Measurements from ENCODE around the gene PCDHGB3. TPM values are rescaled to one million over a fixed set of nuclear protein-coding genes. Genes with fewer than 3 reads are reported as not detected.
A peak's percentile ranks its signal among the peaks of the same experiment; 100 is the strongest.

PCDHGB3 gene
- polyA plus RNA-seq, 1 of the 3 experiments (the other 2 are of a cell fraction), result 0.53 TPM

- whole genome bisulfite sequencing (ENCODE audit: low lambda C conversion rate), result 89% methylated on average over 38 of the region's 38 CpGs
- Histone ChIP-seq H2AFZ (ENCODE audit: low read depth) (no peak within 1 kb of the TSS), H3K79me2 (ENCODE audit: insufficient read depth) (no peaks in the 10 kb centered on the region; the same call in 1 of the 2 replicates), H3K4me2 (no peak within 1 kb of the TSS), H3K9me2 (no peaks in the 10 kb centered on the region), H3K27me3 (ENCODE audit: insufficient read depth) (no peaks in the 10 kb centered on the region), H3K36me3 (replicated peaks in 1 of 2; ENCODE audit: control insufficient read depth in 1 of 2, insufficient read depth in 2 of 2, low read length in 1 of 2) (peaks cover 0 to 15% of the 10 kb centered on the region in 2 experiments), H3K9me3 (peaks cover 7% of the 10 kb centered on the region; the same call in 1 of the 2 replicates), H3K27ac (ENCODE audit: low read depth in 2 of 2, low read length in 1 of 2) (no peak within 1 kb of the TSS), H4K20me1 (ENCODE audit: insufficient read depth) (no peaks in the 10 kb centered on the region), H3K9ac (no peak within 1 kb of the TSS), H3K4me3 (ENCODE audit: low read depth in 2 of 2, low read length in 1 of 2) (no peak within 1 kb of the TSS; a peak in 1 of 4 replicates), H3K4me1 (ENCODE audit: control insufficient read depth in 1 of 2, insufficient read depth in 2 of 2, low read depth in 1 of 2, low read length in 1 of 2) (no peaks in the 10 kb centered on the region), H3F3A (replicated peaks; ENCODE audit: insufficient read depth) (no peaks in the 10 kb centered on the region)
- ChIA-PET POLR2A (no interaction called here), CTCF (interaction anchor here (1.8 kb wide), 1 partner anchor 24 kb away, joined by 4 read pairs; the partner anchor contains the start of gene PCDHGB7)
- DNase-seq, result no peak
- peak; percentile 13; the same call in 1 of the 2 replicates for TF ChIP-seq CTCF (IDR thresholded peaks at IDR 0.05)
- no peak for TF ChIP-seq MXI1 (IDR thresholded peaks at IDR 0.05; ENCODE audit: low read depth, low read length)
- no peak for TF ChIP-seq RCOR1 (IDR thresholded peaks at IDR 0.05; ENCODE audit: low read length)
- no peak for TF ChIP-seq POLR2AphosphoS5 (IDR thresholded peaks at IDR 0.05; ENCODE audit: low read depth, low read length)
- TF ChIP-seq RXRA (IDR thresholded peaks at IDR 0.05; ENCODE audit: borderline replicate concordance, low read depth), result no peak
- TF ChIP-seq FOSL2 (IDR thresholded peaks at IDR 0.05; ENCODE audit: borderline replicate concordance, low read depth), result no peak
Measured at GRCh38 chr5:141392429-141393198, 22.6 kb downstream of the PCDHGB3 start, which contains the start of gene PCDHGA8. TSS of gene PCDHGA8 (plus strand) at chr5:141392633. CDS start at chr5:141392814, 181 bp downstream.

- H3K27me3 ChIP-seq (ENCODE audit: insufficient read depth), result no peaks in the 10 kb centered on the region
- H3K9ac ChIP-seq, result no peak overlapping the region
- no peaks in the 10 kb centered on the region; the same call in 1 of the 2 replicates for H3K79me2 ChIP-seq (ENCODE audit: insufficient read depth)
- H3K9me3 ChIP-seq, result peaks cover 7% of the 10 kb centered on the region; the same call in 1 of the 2 replicates
- CTCF ChIA-PET, result no interaction called here
- no peaks in the 10 kb centered on the region for H4K20me1 ChIP-seq (ENCODE audit: insufficient read depth)
- H3K4me3 ChIP-seq (ENCODE audit: low read depth in 2 of 2, low read length in 1 of 2), result no peak overlapping the region; a peak in 1 of 4 replicates
- 64% methylated on average over 21 of the region's 21 CpGs for WGBS (ENCODE audit: low lambda C conversion rate)
- no peaks in the 10 kb centered on the region for H3F3A ChIP-seq (replicated peaks; ENCODE audit: insufficient read depth)
- H3K4me2 ChIP-seq, result no peak overlapping the region
- no peak for DNase-seq
- no peak overlapping the region for H3K27ac ChIP-seq (ENCODE audit: low read depth in 2 of 2, low read length in 1 of 2)
- H3K36me3 ChIP-seq (replicated peaks in 1 of 2; ENCODE audit: control insufficient read depth in 1 of 2, insufficient read depth in 2 of 2, low read length in 1 of 2), result peaks cover 0 to 15% of the 10 kb centered on the region in 2 experiments
- no peaks in the 10 kb centered on the region for H3K9me2 ChIP-seq
- POLR2A ChIA-PET, result no interaction called here
- H2AFZ ChIP-seq (ENCODE audit: low read depth), result no peak overlapping the region
- no peaks in the 10 kb centered on the region for H3K4me1 ChIP-seq (ENCODE audit: control insufficient read depth in 1 of 2, insufficient read depth in 2 of 2, low read depth in 1 of 2, low read length in 1 of 2)
- no peak for TF ChIP-seq RCOR1 (IDR thresholded peaks at IDR 0.05; ENCODE audit: low read length)
- no peak for TF ChIP-seq TAF1 (IDR thresholded peaks at IDR 0.05; ENCODE audit: borderline replicate concordance, low read depth, low read length)
- TF ChIP-seq EP300 (IDR thresholded peaks at IDR 0.05; ENCODE audit: borderline replicate concordance in 1 of 2, low read depth in 1 of 2, low read length in 1 of 2), result no peak
- no peak for TF ChIP-seq SIN3A (IDR thresholded peaks at IDR 0.05; ENCODE audit: borderline replicate concordance, low read depth, low read length)
- TF ChIP-seq MXI1 (IDR thresholded peaks at IDR 0.05; ENCODE audit: low read depth, low read length), result no peak
- TF ChIP-seq USF1 (IDR thresholded peaks at IDR 0.05; ENCODE audit: borderline replicate concordance, low read depth), result no peak
- TF ChIP-seq GABPA (IDR thresholded peaks at IDR 0.05; ENCODE audit: low read depth), result no peak
- no peak for TF ChIP-seq REST (IDR thresholded peaks at IDR 0.05; ENCODE audit: low read depth, low read length)
- TF ChIP-seq RXRA (IDR thresholded peaks at IDR 0.05; ENCODE audit: borderline replicate concordance, low read depth), result no peak
- no peak for TF ChIP-seq EZH2phosphoT487 (IDR thresholded peaks at IDR 0.05; ENCODE audit: borderline replicate concordance, low read depth)
- TF ChIP-seq GATA2 (CRISPR knock-in tag; IDR thresholded peaks at IDR 0.05), result no peak
- no peak for TF ChIP-seq ZBTB33 (IDR thresholded peaks at IDR 0.05; ENCODE audit: borderline replicate concordance, low read depth)
- no peak for TF ChIP-seq FOSL2 (IDR thresholded peaks at IDR 0.05; ENCODE audit: borderline replicate concordance, low read depth)
Measured at GRCh38 chr5:141393267-141393666, 23.2 kb downstream of the PCDHGB3 start.

All from SK-N-SH (cell line).